Measurements from ENCODE around the gene HEATR9. TPM values are rescaled to one million over a fixed set of nuclear protein-coding genes. Genes with fewer than 3 reads are reported as not detected.

Gene HEATR9
- total RNA-seq, 2 experiments from 2014 or later, result 1.5 to 2.3 TPM

DNA sequence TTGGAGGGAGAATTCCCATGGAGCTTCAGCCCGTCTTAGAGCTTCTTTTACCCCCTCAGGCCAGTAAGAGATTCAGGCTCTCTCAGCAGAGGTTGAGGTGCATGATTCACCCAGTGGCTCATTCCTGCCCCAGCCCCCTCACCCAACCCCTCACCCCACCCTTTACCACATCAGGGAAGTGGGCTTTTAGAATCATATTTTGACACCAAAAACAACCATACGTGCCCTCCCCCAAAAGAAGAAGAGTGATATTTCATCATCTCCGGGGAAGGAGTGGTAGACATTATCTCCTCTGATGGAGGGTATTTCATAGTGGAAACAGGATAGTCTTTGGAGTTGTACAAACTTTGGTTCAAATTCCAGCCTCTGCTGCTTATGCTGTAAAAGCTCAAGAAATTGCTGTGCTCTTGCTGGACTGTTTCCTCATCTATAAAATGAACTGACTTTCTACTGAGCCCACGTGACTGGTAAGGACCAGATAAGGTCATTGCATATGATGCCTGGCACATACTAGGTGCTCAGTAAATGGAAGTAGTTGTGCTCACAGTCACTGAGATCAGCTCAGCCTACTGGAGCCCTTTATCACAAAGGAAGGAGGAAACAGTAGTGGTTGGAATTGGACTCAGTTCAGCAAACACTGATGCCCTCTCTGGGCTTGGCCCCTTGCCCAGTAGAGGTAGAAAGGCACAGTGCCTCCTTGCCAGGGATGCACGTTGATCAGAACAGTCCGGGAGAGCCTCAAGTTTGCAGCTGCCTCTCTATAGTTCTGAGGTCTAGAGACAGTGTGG is 29.8 kb upstream of the HEATR9 start:
- ChIA-PET POLR2A (interaction anchor here (0.6 to 13.6 kb wide), 4 partner anchors 9 to 1133 kb away, joined by 3 to 189 read pairs (median 8); partner anchors contain the start of gene CCL5), CTCF (interaction anchor here (0.6 to 6.8 kb wide), 9 partner anchors 11 to 171 kb away, joined by 3 to 48 read pairs (median 4); partner anchors contain the start of gene CCL5)

DNA sequence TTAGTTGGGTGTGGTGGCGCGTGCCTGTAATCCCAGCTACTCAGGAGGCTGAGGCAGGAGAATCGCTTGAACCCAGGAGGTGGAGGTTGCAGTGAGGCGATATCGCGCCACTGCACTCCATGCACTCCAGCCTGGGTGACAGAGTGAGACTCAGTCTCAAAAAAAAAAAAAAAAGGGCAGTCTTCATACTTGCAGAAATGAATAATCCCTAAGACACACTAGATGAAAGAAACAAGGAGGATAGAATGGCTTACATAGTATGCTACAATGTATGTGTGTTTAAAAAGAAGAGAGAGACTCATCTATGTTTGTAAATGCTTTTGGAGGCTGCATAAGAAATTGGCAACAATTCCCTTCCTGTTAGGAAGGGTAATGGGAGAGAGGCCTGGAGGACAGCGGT is 29.1 kb upstream of the HEATR9 start:
- ChIA-PET CTCF (interaction anchor here (0.9 to 6.8 kb wide), 7 partner anchors 15 to 172 kb away, joined by 3 to 48 read pairs (median 4); partner anchors contain the start of gene CCL5), POLR2A (interaction anchor here (0.7 to 13.6 kb wide), 4 partner anchors 8 to 656 kb away, joined by 3 to 189 read pairs (median 10); partner anchors contain the start of gene CCL5)

GRCh38 chr17:35895636-35896587 is 27.2 kb upstream of the HEATR9 start:
- POLR2A ChIA-PET, result interaction anchor here (0.7 to 13.6 kb wide), 9 partner anchors 18 to 196 kb away, joined by 3 to 189 read pairs (median 3); partner anchors contain the start of genes CCL5 and TAF15
- CTCF ChIA-PET, result interaction anchor here (0.5 to 6.8 kb wide), 5 partner anchors 16 to 376 kb away, joined by 3 to 48 read pairs (median 6); partner anchors contain the start of gene CCL5

- ChIA-PET CTCF (no interaction called here), POLR2A (interaction anchor here (0.6 to 13.6 kb wide), 3 partner anchors 16 to 1733 kb away, joined by 3 to 189 read pairs (median 6); partner anchors contain the start of gene CCL5)
Measured at GRCh38 chr17:35894206-35894605, 25.5 kb upstream of the HEATR9 start.

DNA sequence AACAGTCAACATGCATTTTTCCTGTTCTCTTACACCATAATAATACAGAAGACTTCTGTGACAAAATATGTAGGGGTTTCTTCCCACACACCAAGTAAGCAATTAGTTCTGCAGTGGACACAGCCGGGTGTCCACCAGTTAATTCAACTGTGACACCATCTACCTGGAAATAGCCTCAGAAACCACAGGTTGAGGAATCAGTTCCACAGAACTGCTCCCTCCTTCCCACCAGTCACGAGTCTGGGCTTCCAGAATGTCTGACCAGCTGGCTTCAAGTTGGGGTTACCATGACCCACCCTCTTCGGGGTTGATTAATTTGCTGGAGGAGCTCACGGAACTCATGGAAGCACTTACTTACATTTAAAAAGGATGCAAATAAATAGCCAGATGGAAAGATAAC is 25.1 kb upstream of the HEATR9 start:
- ChIA-PET POLR2A (interaction anchor here (13.6 kb wide), 1 partner anchor 15 kb away, joined by 189 read pairs; the partner anchor contains the start of gene CCL5), CTCF (no interaction called here)

- ChIA-PET CTCF (interaction anchor here (0.6 to 1.4 kb wide), 6 partner anchors 8 to 83 kb away, joined by 3 to 7 read pairs (median 4); partner anchors contain the start of gene CCL5), POLR2A (interaction anchor here (1.3 to 13.6 kb wide), 3 partner anchors 14 to 198 kb away, joined by 3 to 189 read pairs (median 10); partner anchors contain the start of genes CCL3 and CCL5)
Measured at GRCh38 chr17:35892091-35893035, 23.7 kb upstream of the HEATR9 start.

DNA sequence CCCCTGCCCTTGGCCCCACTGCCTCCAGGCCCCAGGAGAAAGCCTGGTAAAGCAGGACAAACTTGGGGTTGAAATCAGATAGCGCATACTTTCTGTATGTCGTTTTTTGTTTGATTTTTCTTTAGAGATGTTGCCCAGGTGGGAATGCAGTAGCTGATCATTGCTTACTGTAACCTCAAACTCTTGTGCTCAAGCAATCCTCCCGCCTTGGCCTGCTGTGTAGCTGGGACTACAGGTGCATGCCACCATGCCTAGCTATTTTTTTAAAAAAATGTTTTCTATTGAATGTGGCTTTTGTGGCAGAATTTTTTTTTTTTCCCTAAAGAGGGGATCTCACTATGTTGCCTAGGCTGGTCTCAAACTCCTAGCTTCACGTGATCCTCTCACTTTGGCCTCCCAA is 22.6 kb upstream of the HEATR9 start:
- ChIA-PET CTCF (interaction anchor here (0.8 to 1.4 kb wide), 3 partner anchors 11 to 43 kb away, joined by 3 to 5 read pairs (median 3); partner anchors contain the start of gene CCL5), POLR2A (interaction anchor here (13.6 kb wide), 1 partner anchor 13 kb away, joined by 189 read pairs; the partner anchor contains the start of gene CCL5)

- CTCF ChIA-PET, result interaction anchor here (0.8 to 1.3 kb wide), 4 partner anchors 10 to 54 kb away, joined by 3 to 5 read pairs (median 3); partner anchors contain the start of gene CCL5
- POLR2A ChIA-PET, result interaction anchor here (1.2 to 13.6 kb wide), 2 partner anchors 12 to 176 kb away, joined by 4 to 189 read pairs; partner anchors contain the start of gene CCL5
Measured at GRCh38 chr17:35890774-35891155, 22.1 kb upstream of the HEATR9 start.

DNA sequence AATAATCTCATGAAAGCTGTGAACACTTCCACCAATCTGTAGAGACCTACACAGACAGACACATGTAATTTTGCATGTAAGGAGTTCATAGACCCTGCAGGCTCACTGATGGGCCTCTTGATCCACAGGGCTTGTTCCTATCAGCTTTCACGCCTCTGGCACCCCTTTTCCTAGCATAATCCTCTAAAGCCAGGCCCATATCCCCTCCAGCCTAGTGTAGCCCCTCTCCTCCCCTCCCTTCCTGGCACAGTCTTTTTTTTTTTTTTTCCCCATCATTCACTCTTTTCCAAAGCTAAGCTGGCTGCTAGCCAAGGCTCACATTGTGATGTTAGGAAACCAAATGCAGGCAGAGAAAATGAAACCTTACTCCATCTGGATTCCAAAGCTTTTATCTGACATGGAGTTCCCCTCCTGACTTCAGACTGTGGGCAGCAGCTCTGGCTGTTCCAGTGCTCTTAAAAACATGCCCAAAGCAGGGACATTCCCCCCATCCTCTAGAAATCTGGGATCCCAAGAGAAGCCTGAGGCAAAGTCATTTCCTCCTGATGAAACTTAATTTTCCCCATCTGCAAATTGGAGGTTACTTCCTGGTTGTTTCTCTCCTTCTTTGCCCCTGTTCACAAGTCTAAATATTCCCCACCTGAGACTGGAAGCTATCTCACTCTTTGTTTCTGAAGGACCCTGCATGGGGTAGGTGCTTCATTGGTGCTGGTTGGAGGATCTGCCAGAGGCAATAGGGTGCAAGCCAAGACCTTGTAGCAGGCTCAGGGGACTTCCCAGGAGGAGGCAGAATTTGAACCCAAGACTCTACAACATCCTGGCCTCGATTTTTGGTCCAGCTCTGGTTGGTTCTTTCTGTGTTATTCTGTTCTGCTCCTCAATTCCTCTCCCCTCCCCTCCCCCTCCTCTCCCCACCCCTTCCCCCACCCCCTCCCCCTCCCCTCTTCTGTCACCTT is 21.4 kb upstream of the HEATR9 start:
- POLR2A ChIA-PET, result interaction anchor here (1.2 to 13.6 kb wide), 4 partner anchors 8 to 177 kb away, joined by 3 to 189 read pairs (median 8); partner anchors contain the start of gene CCL5

GRCh38 chr17:35889241-35889640 is 20.6 kb upstream of the HEATR9 start:
- CTCF ChIA-PET, result interaction anchor here (1.1 to 2.1 kb wide), 2 partner anchors 13 to 259 kb away, joined by 3 to 8 read pairs; no protein-coding TSS in a partner anchor

More for the DNA sequence above, 21.4 kb upstream of the HEATR9 start:
- CTCF ChIA-PET, result interaction anchor here (1.0 to 2.1 kb wide), 4 partner anchors 10 to 55 kb away, joined by 3 to 8 read pairs (median 4); no protein-coding TSS in a partner anchor

GRCh38 chr17:35879773-35880654 is 11.3 kb upstream of the HEATR9 start, which contains the start of gene CCL5:
CCL5 (minus strand) TSS chr17:35880360.
- CTCF ChIA-PET, result interaction anchor here (0.8 to 5.4 kb wide), 6 partner anchors 9 to 603 kb away, joined by 3 to 48 read pairs (median 4); no protein-coding TSS in a partner anchor
- POLR2A ChIA-PET, result interaction anchor here (0.5 to 6.6 kb wide), 13 partner anchors 15 to 1527 kb away, joined by 3 to 189 read pairs (median 3); partner anchors contain the start of genes CCL3, RDM1 and TAF15

More at GRCh38 chr17:35889241-35889640, 20.6 kb upstream of the HEATR9 start:
- POLR2A ChIA-PET, result interaction anchor here (1.6 to 13.6 kb wide), 3 partner anchors 9 to 11 kb away, joined by 3 to 189 read pairs (median 13); partner anchors contain the start of gene CCL5

DNA sequence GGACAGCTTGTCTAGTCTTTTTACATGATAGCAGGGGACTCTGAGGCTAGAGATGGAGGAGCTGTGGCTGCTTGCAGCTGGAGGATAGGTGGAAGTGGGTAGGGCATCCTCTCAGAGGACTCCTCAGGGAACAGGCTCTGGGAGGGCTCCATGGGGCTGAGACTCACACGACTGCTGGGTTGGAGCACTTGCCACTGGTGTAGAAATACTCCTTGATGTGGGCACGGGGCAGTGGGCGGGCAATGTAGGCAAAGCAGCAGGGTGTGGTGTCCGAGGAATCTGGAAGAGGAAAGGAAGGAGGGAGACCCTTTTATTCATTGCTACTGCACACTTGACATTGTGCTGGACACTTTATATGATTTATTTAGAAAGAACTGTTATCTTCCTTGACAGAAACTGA is 9.7 kb upstream of the HEATR9 start:
- ChIA-PET CTCF (interaction anchor here (0.6 to 5.4 kb wide), 6 partner anchors 14 to 266 kb away, joined by 3 to 48 read pairs (median 6); no protein-coding TSS in a partner anchor), POLR2A (interaction anchor here (0.6 to 6.6 kb wide), 5 partner anchors 17 to 318 kb away, joined by 3 to 189 read pairs (median 5); partner anchors contain the start of genes CCL3L1 and CCL3L3)

- ChIA-PET POLR2A (interaction anchor here (0.6 to 6.6 kb wide), 6 partner anchors 10 to 319 kb away, joined by 4 to 189 read pairs (median 6); partner anchors contain the start of genes CCL3L1 and CCL3L3), CTCF (interaction anchor here (0.7 to 5.4 kb wide), 3 partner anchors 20 to 267 kb away, joined by 4 to 48 read pairs (median 5); no protein-coding TSS in a partner anchor)
Measured at GRCh38 chr17:35877345-35878029, 8.8 kb upstream of the HEATR9 start.

GRCh38 chr17:35876534-35876933 is 7.8 kb upstream of the HEATR9 start:
- POLR2A ChIA-PET, result interaction anchor here (0.7 to 6.6 kb wide), 3 partner anchors 19 to 192 kb away, joined by 3 to 189 read pairs (median 8); no protein-coding TSS in a partner anchor
- CTCF ChIA-PET, result interaction anchor here (1.8 to 2.0 kb wide), 2 partner anchors 13 to 20 kb away, joined by 8 to 11 read pairs; no protein-coding TSS in a partner anchor
